C4-2B (cell line): Measurements from ENCODE around the gene KCNJ9.
A peak's percentile ranks its signal among the peaks of the same experiment; 100 is the strongest.

Source experiments
- H3K27ac ChIP-seq: fragments of 450-650 bp; 2 replicates; pipeline ENCODE4 v1.5.1; 2017
- ZFX ChIP-seq: fragments of 450-650 bp; IDR thresholded peaks from 2 replicates; pipeline ENCODE4 v1.6.1; 2017
- TF ChIP-seq, protein P1 (sequence below): fragments of 450-650 bp; conservative IDR thresholded peaks from 2 replicates; pipeline ENCODE4 v1.5.1; 2017; ENCODE audit warnings: mild to moderate bottlenecking

The KCNJ9 gene

DNA sequence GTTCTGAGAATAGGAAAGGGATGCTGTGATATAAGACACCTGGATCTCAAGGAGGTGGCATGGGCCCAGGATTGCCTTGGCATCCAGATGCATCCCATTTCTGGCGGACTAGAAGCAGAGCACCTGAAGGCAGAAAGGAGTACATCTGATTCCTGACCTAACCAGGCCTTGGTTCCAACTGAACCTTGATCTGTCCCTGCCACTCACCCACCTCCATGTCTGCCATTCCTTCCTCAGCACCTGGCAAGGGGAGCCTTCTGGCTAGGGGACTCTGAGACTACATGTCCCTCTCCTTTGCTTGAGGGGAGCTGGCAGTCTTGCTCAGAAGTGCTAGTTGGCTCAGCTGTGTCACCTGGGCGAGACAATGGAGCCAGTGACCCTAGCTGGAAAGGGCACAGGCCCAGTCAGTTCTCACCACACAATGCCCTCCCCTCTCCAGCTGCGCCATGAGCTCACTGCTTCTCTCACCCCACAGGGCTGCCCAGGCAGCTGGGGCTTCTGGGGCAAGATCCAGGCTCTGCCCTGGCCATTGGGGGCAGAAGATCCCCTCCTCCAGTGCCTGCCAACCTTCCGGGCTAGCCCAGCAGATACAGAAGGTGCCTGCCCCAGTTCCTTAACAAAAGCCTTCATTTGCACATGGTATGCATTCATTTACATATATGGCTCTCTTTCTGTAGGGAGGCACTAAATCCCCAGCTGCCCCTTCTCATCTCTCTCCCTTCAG lies 14.2 kb downstream of the KCNJ9 start:
- H3K27ac ChIP-seq: no peak overlapping the region
- no peak for TF ChIP-seq ZFX
- TF ChIP-seq, protein P1, sequence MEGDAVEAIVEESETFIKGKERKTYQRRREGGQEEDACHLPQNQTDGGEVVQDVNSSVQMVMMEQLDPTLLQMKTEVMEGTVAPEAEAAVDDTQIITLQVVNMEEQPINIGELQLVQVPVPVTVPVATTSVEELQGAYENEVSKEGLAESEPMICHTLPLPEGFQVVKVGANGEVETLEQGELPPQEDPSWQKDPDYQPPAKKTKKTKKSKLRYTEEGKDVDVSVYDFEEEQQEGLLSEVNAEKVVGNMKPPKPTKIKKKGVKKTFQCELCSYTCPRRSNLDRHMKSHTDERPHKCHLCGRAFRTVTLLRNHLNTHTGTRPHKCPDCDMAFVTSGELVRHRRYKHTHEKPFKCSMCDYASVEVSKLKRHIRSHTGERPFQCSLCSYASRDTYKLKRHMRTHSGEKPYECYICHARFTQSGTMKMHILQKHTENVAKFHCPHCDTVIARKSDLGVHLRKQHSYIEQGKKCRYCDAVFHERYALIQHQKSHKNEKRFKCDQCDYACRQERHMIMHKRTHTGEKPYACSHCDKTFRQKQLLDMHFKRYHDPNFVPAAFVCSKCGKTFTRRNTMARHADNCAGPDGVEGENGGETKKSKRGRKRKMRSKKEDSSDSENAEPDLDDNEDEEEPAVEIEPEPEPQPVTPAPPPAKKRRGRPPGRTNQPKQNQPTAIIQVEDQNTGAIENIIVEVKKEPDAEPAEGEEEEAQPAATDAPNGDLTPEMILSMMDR: no peak

GRCh38 chr1:160096274-160097116 lies 15.2 kb downstream of the KCNJ9 start:
- no peak for TF ChIP-seq ZFX
- TF ChIP-seq, protein P1: no peak
- no peak overlapping the region for H3K27ac ChIP-seq

DNA sequence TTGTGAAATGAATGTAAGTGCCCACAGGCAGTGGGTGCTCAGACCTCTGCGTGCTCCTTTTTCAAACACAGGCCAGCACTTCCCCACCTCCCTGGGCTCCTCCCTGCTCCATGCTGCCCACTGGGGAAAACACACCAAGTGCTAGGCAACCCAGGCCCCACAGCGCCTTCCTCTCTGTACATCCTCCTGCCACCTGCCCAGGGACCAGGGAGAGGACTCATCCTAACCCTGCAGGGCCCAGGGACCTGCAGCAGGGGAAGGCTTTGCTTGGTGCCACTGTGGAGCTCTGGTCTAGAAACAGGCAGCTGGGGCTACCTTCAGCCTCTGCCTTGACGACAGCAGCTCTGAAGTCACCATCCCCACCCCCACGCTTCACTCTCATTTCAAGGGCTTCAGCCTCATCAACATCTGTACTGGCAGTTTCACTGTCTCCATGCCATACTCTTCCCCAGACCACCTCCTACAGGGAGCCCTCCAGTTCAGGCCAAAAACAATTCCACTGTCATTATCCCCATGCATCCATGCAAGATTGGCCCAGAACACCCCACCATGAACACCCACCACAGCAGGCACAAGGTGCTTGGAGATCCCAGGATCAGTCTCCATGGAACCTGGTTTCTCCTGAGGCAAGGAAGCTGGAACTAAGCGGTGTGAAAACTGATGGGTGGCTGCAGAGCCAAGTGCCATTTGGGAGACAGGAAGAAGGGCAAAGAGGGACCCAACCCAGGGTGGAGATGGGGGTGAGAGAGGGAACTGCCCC lies 16.0 kb downstream of the KCNJ9 start:
- H3K27ac ChIP-seq: peak overlapping the region; percentile 68
- no peak for TF ChIP-seq ZFX
- TF ChIP-seq, protein P1: no peak

GRCh38 chr1:160097911-160098851 lies 16.8 kb downstream of the KCNJ9 start, which contains the start of gene IGSF8:
TSS of gene IGSF8 (minus strand) at chr1:160098619. CDS start at chr1:160098472, 147 bp downstream.
- TF ChIP-seq, protein P1: no peak
- peak; percentile 60; the same call in 1 of the 2 replicates for TF ChIP-seq ZFX
- peak within 1 kb of the TSS; percentile 68 for H3K27ac ChIP-seq

DNA sequence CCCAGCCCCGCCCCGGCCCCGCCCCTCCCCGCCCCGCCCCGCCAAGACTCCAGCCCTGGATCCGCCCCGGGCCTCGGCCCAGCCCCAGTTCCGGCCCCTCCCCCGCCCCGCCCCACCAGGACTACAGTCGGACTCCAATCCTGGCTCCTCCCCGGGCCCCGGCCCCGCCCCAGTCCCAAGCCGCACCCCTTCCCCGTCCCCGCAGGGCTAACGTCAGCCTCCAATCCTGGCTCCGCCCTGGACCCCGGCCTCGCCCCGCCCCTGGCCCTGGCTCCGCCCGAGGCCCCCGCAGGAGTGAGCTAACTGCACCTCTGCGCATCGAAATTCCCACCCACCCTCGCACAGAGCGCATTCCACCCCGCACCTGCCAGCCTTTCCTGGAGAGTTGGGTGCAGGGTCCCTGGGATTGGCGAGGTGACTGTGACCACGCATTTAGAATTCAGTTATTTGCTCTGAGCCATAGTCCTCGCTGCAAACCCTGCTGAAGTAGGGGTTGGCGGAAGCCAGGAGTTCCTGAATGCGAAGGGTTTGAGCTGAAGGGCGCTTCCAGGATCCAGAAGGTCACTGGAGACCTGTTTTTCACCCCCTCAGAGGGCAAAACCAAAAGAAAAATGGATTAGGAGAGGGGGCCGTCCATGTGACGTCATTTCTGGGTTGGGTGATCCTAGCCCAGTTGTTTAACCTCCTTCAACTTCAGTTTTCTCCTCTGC lies 17.7 kb downstream of the KCNJ9 start:
- TF ChIP-seq ZFX: no peak
- TF ChIP-seq, protein P1: no peak
- peak overlapping the region; percentile 24; the same call in 1 of the 2 replicates for H3K27ac ChIP-seq
